Measurements from ENCODE around the gene STARD7. TPM values are rescaled to one million over a fixed set of nuclear protein-coding genes. Genes with fewer than 3 reads are reported as not detected.

The STARD7 gene
- total and polyA plus RNA-seq, 2 of the 13 experiments (the other 11 are each of a cell fraction or from before 2014, with no cell fraction given): 88.2 to 300 TPM

DNA sequence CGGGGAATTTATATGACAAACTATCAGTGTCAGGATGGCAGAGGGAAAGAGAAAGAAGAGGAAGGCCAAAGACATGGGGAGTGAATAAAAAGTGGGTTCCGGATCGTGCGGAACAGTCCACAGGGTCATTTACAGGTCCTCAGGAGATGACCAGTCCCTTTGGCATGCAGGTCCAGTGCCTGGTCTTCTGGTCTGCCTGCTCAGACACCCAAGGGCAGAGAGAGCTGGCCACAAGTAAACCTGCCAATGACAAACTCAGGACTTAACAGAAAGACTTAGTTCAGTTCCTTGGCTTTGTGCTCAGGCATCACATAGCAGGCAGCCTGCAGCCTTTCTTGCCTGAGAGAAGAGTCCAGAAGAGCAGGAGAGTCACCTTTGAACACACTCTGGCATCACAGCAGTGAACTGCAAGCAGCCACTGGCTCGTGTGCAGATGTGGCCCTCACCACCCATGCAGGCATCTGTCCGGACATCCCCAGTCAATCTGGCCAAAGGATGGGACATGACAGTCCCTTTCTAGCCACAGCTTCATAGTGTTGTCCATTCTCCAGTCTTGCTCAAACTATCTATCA lies 43.2 kb upstream of the STARD7 start (continued):
- 0 out of 2 replicates have a peak, but pooled peaks have one; percentile 11 for TF ChIP-seq NR2F6 (IDR thresholded peaks at IDR 0.05)
- TF ChIP-seq NR2F6 (CRISPR knock-in tag; IDR thresholded peaks at IDR 0.05): peak; percentile 74; the same call in 1 of the 2 replicates
- TF ChIP-seq, protein P1, sequence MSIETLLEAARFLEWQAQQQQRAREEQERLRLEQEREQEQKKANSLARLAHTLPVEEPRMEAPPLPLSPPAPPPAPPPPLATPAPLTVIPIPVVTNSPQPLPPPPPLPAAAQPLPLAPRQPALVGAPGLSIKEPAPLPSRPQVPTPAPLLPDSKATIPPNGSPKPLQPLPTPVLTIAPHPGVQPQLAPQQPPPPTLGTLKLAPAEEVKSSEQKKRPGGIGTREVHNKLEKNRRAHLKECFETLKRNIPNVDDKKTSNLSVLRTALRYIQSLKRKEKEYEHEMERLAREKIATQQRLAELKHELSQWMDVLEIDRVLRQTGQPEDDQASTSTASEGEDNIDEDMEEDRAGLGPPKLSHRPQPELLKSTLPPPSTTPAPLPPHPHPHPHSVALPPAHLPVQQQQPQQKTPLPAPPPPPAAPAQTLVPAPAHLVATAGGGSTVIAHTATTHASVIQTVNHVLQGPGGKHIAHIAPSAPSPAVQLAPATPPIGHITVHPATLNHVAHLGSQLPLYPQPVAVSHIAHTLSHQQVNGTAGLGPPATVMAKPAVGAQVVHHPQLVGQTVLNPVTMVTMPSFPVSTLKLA (IDR thresholded peaks at IDR 0.05): no peak
- TF ChIP-seq, protein P2, sequence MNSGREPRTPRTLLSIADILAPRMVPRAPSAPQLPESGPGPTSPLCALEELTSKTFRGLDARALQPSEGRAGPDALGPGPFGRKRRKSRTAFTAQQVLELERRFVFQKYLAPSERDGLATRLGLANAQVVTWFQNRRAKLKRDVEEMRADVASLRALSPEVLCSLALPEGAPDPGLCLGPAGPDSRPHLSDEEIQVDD (CRISPR knock-in tag; IDR thresholded peaks at IDR 0.05; ENCODE audit: borderline replicate concordance): no peak
- TF ChIP-seq RCOR2 (CRISPR knock-in tag; IDR thresholded peaks at IDR 0.05): no peak
- TF ChIP-seq IRX3 (CRISPR knock-in tag; IDR thresholded peaks at IDR 0.05; ENCODE audit: borderline replicate concordance, low read depth): no peak
- TF ChIP-seq IRF9 (CRISPR knock-in tag; IDR thresholded peaks at IDR 0.05; ENCODE audit: borderline replicate concordance): no peak
- TF ChIP-seq TFAP4 (IDR thresholded peaks at IDR 0.05; ENCODE audit: borderline replicate concordance, low read depth): peak; percentile 29; the same call in 1 of the 2 replicates
- no peak for TF ChIP-seq ZNF432 (CRISPR knock-in tag; IDR thresholded peaks at IDR 0.05; ENCODE audit: borderline replicate concordance)
- TF ChIP-seq CBX5 (CRISPR knock-in tag; IDR thresholded peaks at IDR 0.05; ENCODE audit: borderline replicate concordance): peak; percentile 76; the same call in 1 of the 2 replicates
- 0 out of 2 replicates have a peak, but pooled peaks have one; percentile 62 for TF ChIP-seq MIXL1 (CRISPR knock-in tag; IDR thresholded peaks at IDR 0.05)
- peak; percentile 82 for TF ChIP-seq RXRB (CRISPR knock-in tag; IDR thresholded peaks at IDR 0.05; ENCODE audit: borderline replicate concordance)
- no peak for TF ChIP-seq FLYWCH1 (CRISPR knock-in tag; IDR thresholded peaks at IDR 0.05)
- no peak for TF ChIP-seq GFI1 (CRISPR knock-in tag; IDR thresholded peaks at IDR 0.05; ENCODE audit: borderline replicate concordance)
- TF ChIP-seq TBX2 (CRISPR knock-in tag; IDR thresholded peaks at IDR 0.05; ENCODE audit: borderline replicate concordance): no peak
- peak; percentile 85 for TF ChIP-seq MIER3 (CRISPR knock-in tag; IDR thresholded peaks at IDR 0.05; ENCODE audit: borderline replicate concordance)
- 0 out of 2 replicates have a peak, but pooled peaks have one; percentile 28 for TF ChIP-seq ZNF510 (CRISPR knock-in tag; IDR thresholded peaks at IDR 0.05; ENCODE audit: low read depth)
- 0 out of 2 replicates have a peak, but pooled peaks have one; percentile 70 for TF ChIP-seq SMAD3 (CRISPR knock-in tag; IDR thresholded peaks at IDR 0.05)
- TF ChIP-seq ZNF101 (CRISPR knock-in tag; IDR thresholded peaks at IDR 0.05; ENCODE audit: borderline replicate concordance, low read depth): no peak
- no peak for TF ChIP-seq ZNF205 (CRISPR knock-in tag; IDR thresholded peaks at IDR 0.05)
- 0 out of 2 replicates have a peak, but pooled peaks have one; percentile 25 for TF ChIP-seq ZNF772 (CRISPR knock-in tag; IDR thresholded peaks at IDR 0.05)
- TF ChIP-seq CAMTA2 (CRISPR knock-in tag; IDR thresholded peaks at IDR 0.05; ENCODE audit: borderline replicate concordance): 0 out of 2 replicates have a peak, but pooled peaks have one; percentile 95
- peak; percentile 35; the same call in 1 of the 2 replicates for TF ChIP-seq GABPB1 (CRISPR knock-in tag; IDR thresholded peaks at IDR 0.05)
- TF ChIP-seq ZFP37 (CRISPR knock-in tag; IDR thresholded peaks at IDR 0.05; ENCODE audit: borderline replicate concordance): no peak
- 0 out of 2 replicates have a peak, but pooled peaks have one; percentile 79 for TF ChIP-seq FIP1L1 (IDR thresholded peaks at IDR 0.05; ENCODE audit: borderline replicate concordance, insufficient read depth, low read depth, low read length)
- peak; percentile 47 for TF ChIP-seq PHF5A (CRISPR knock-in tag; IDR thresholded peaks at IDR 0.05; ENCODE audit: low read depth, unreplicated experiment)
- TF ChIP-seq, protein P3, sequence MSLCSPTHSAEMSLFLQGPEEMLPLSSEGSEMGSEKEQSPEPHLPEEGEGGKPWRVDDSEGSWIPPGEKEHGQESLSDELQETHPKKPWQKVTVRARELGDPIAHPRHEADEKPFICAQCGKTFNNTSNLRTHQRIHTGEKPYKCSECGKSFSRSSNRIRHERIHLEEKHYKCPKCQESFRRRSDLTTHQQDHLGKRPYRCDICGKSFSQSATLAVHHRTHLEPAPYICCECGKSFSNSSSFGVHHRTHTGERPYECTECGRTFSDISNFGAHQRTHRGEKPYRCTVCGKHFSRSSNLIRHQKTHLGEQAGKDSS (CRISPR knock-in tag; IDR thresholded peaks at IDR 0.05; ENCODE audit: borderline replicate concordance, low read depth): peak; percentile 68; the same call in 1 of the 2 replicates
